GM12878 (cell line): ENCODE data around the gene NKIRAS2. TPM values are rescaled to one million over a fixed set of nuclear protein-coding genes. Genes with fewer than 3 reads are reported as not detected.
A peak's percentile ranks its signal among the peaks of the same experiment; 100 is the strongest.

Source experiments
- ATAC-seq: fragments of 200-7000 bp; cut with Tn5 transposase; 3 replicates; pipeline ENCODE4 v1.9.1; 2020; ENCODE audit warnings: mild to moderate bottlenecking, moderate library complexity
- BruUV-seq: library from RNA; stranded (reverse); fragments of 400-500 nt; replicated peaks from 2 replicates; lab custom pipeline; 2021; lab: Mats Ljungman, UMichigan
- CTCF ChIA-PET: fragments of 300-600 bp; sonication (Branson Sonifier 250); formaldehyde crosslinking; extraction: SDS; loops from one replicate; lab custom pipeline; 2021; ENCODE audit warnings: inconsistent platforms; lab: Yijun Ruan, JAX
- POLR2A ChIA-PET: fragments of 350-600 bp; formaldehyde crosslinking; extraction: SDS; loops from one replicate; lab custom pipeline; 2021; ENCODE audit warnings: inconsistent platforms; lab: Charles Lee
- RAD21 ChIA-PET: fragments of 300-600 bp; sonication (Branson Sonifier 250); formaldehyde crosslinking; loops from one replicate; lab custom pipeline; 2023; ENCODE audit warnings: antibody characterized with exemption; ENCODE audit not compliant: unreplicated experiment; lab: Charles Lee
- SMC1A ChIA-PET: fragments of 300-600 bp; sonication (Branson Sonifier 250); formaldehyde crosslinking; loops from one replicate; lab custom pipeline; 2023; ENCODE audit not compliant: unreplicated experiment, uncharacterized antibody; lab: Charles Lee
- DNase-seq: peaks from one replicate; pipeline ENCODE4 v3.0.0-alpha.2; 2011; ENCODE audit warnings: low read depth, low spot score
- FAIRE-seq: peaks from 3 replicates; lab custom pipeline; 2011; peaks lifted over from hg19 to GRCh38; lab: Jason Lieb, UNC
- H2AFZ ChIP-seq: 2 replicates; pipeline ENCODE4 v1.6.0; 2011; ENCODE audit warnings: low read depth, low read length, control low read depth; ENCODE audit not compliant: control insufficient read depth
- H3K27ac ChIP-seq: 2 replicates; pipeline ENCODE4 v1.5.1; 2011; ENCODE audit warnings: control low read depth; ENCODE audit not compliant: control insufficient read depth, insufficient read depth
- H3K27me3 ChIP-seq, 2 experiments: replicated peaks in 1 of 2; 2 replicates each; pipeline versions ENCODE4 v1.6.0 to v1.6.1; 2011; ENCODE audit warnings: low read length in 1 of 2; ENCODE audit not compliant: control insufficient read depth in 2 of 2, insufficient read depth in 2 of 2
- H3K36me3 ChIP-seq, 2 experiments: 2 replicates each; pipeline ENCODE4 v1.5.1; 2011; ENCODE audit warnings: low read length in 1 of 2; ENCODE audit not compliant: control insufficient read depth in 2 of 2, insufficient read depth in 2 of 2
- H3K4me1 ChIP-seq: 2 replicates; pipeline ENCODE4 v1.6.1; 2011; ENCODE audit warnings: mild to moderate bottlenecking, low read length, moderate library complexity, mixed read lengths; ENCODE audit not compliant: control insufficient read depth, insufficient read depth
- H3K4me2 ChIP-seq: 2 replicates; pipeline ENCODE4 v1.6.0; 2011; ENCODE audit warnings: control low read depth; ENCODE audit not compliant: control insufficient read depth, insufficient read depth
- H3K4me3 ChIP-seq: fragments of 200-600 bp; sonication (generic); 2 replicates; pipeline ENCODE4 v1.5.1; 2016
- H3K79me2 ChIP-seq: 2 replicates; pipeline ENCODE4 v1.6.0; 2011; ENCODE audit warnings: low read length; ENCODE audit not compliant: control insufficient read depth, insufficient read depth
- H3K9ac ChIP-seq: 2 replicates; pipeline ENCODE4 v1.8.0; 2011; ENCODE audit warnings: low read length, control low read depth, mixed read lengths; ENCODE audit not compliant: control insufficient read depth, insufficient read depth
- H3K9me3 ChIP-seq: replicated peaks from 3 replicates; pipeline ENCODE4 v1.5.1; 2011; ENCODE audit warnings: mild to moderate bottlenecking, low read length; ENCODE audit not compliant: control insufficient read depth, insufficient read depth
- H4K20me1 ChIP-seq: 2 replicates; pipeline ENCODE4 v1.6.0; 2011; ENCODE audit not compliant: control insufficient read depth, insufficient read depth
- CTCF ChIP-seq, 3 experiments: IDR thresholded peaks in 2 of 3; conservative IDR thresholded peaks in 1 of 3; 2 replicates each; pipeline ENCODE4 v1.5.1; 2011; ENCODE audit warnings: low read depth in 3 of 3, low read length in 3 of 3, mild to moderate bottlenecking in 3 of 3, control low read depth in 2 of 3, moderate library complexity in 2 of 3, inconsistent platforms in 1 of 3, mixed read lengths in 1 of 3; ENCODE audit not compliant: control insufficient read depth in 2 of 3, insufficient read depth in 1 of 3; ENCODE audit errors: extremely low read depth in 1 of 3
- E4F1 ChIP-seq: fragments of 450-650 bp; IDR thresholded peaks from 2 replicates; pipeline ENCODE4 v1.6.1; 2018; ENCODE audit warnings: borderline replicate concordance, mild to moderate bottlenecking; ENCODE audit not compliant: partially characterized antibody
- EGR1 ChIP-seq, 2 experiments: IDR thresholded peaks; 1 replicate in 1 of 2; 2 replicates in 1 of 2; pipeline ENCODE4 v1.6.1; 2011 to 2012; ENCODE audit warnings: low read depth in 2 of 2, low read length in 2 of 2, borderline replicate concordance in 1 of 2, mild to moderate bottlenecking in 1 of 2, moderate library complexity in 1 of 2
- ELK1 ChIP-seq: IDR thresholded peaks from 2 replicates; pipeline ENCODE4 v1.6.1; 2012; ENCODE audit warnings: low read depth, low read length, improper control_type of control experiment
- FOS ChIP-seq: IDR thresholded peaks from 3 replicates; pipeline ENCODE4 v1.6.1; 2011; ENCODE audit warnings: borderline replicate concordance; ENCODE audit not compliant: insufficient read length; ENCODE audit errors: extremely low read depth
- HCFC1 ChIP-seq: fragments of 150-350 bp; IDR thresholded peaks from 2 replicates; pipeline ENCODE4 v1.6.1; 2014; ENCODE audit warnings: low read length
- KLF5 ChIP-seq: fragments of 450-650 bp; IDR thresholded peaks from 2 replicates; pipeline ENCODE4 v1.6.1; 2014; ENCODE audit warnings: mild to moderate bottlenecking; ENCODE audit not compliant: partially characterized antibody
- MTA3 ChIP-seq: IDR thresholded peaks from 2 replicates; pipeline ENCODE4 v1.6.1; 2012; ENCODE audit warnings: low read length, inconsistent platforms, borderline replicate concordance
- RAD21 ChIP-seq: IDR thresholded peaks from 2 replicates; pipeline ENCODE4 v1.6.1; 2011; ENCODE audit warnings: mild to moderate bottlenecking, low read depth, low read length, moderate library complexity; ENCODE audit not compliant: insufficient read depth
- SUZ12 ChIP-seq: fragments of 200-600 bp; sonication (generic); IDR thresholded peaks from one replicate; pipeline ENCODE4 v1.6.1; 2018; ENCODE audit warnings: antibody characterized with exemption, mild to moderate bottlenecking; ENCODE audit not compliant: unreplicated experiment
- TCF3 ChIP-seq: IDR thresholded peaks from 2 replicates; pipeline ENCODE4 v1.6.1; 2012; ENCODE audit warnings: low read depth, mild to moderate bottlenecking, low read length, borderline replicate concordance; ENCODE audit not compliant: insufficient read depth
- WGBS: methylation state at CpG from one replicate; pipeline ENCODE4 v1.1.6; 2016; ENCODE audit warnings: low lambda C conversion rate; ENCODE audit not compliant: insufficient replicate concordance, insufficient coverage; ENCODE audit errors: missing lambda C conversion rate; 5-methylcytosine and 5-hydroxymethylcytosine counted together
- in situ Hi-C: fragments of 300-500 bp; cut with MboI; formaldehyde crosslinking; loops from 9 replicates; pipeline ENCODE4 v1.14.3; 2018; ENCODE audit warnings: mixed read lengths
- intact Hi-C: fragments of 100-400 bp; cut with micrococcal nuclease; formaldehyde crosslinking; loops from one replicate; pipeline ENCODE4 v1.14.2; 2022; ENCODE audit not compliant: unreplicated experiment
- polyA plus RNA-seq, 11 experiments: library from polyadenylated mRNA; depleted of rRNA in 4 of 11; unstranded in 6 of 11; stranded (reverse) in 5 of 11; fragments of >200 nt; fragmentation: Nextera tagmentation in 4 of 11; fragmentation: Illumina TruSeq in 1 of 11; extraction: Ambion mirVana in 4 of 11; extraction: Trizol in 1 of 11; gene quantifications; 1 replicate in 1 of 11; 2 replicates in 10 of 11; pipeline versions ENCODE4 v1.2.1 to v1.2.3, GENCODE V29; 2011 to 2016; ENCODE audit warnings: inconsistent platforms in 2 of 11, missing spikeins in 2 of 11, low read depth in 1 of 11
- total RNA-seq, 4 experiments: library from RNA; depleted of rRNA in 3 of 4; stranded (reverse); fragments of >200 nt in 3 of 4; fragmentation: Illumina TruSeq in 1 of 4; extraction: Trizol in 1 of 4; gene quantifications; 2 replicates each; pipeline versions ENCODE4 v1.2.1 to v1.2.3, GENCODE V29; 2013 to 2021

Gene NKIRAS2
- total and polyA plus RNA-seq, 10 of the 15 experiments (the other 5 are each of a cell fraction or from before 2014, with no cell fraction given): 6.4 to 49.7 (median 27.2) TPM

- Histone ChIP-seq H3K27ac (no peak overlapping the region), H3K9me3 (no peaks in the 10 kb centered on the region), H3K9ac (no peak overlapping the region), H3K36me3 (peaks cover 0 to 12% of the 10 kb centered on the region in 2 experiments; a peak in 2 of 4 replicates), H3K4me2 (no peak overlapping the region; the same call in 1 of the 2 replicates), H3K79me2 (peaks cover 78% of the 10 kb centered on the region), H3K4me1 (no peaks in the 10 kb centered on the region), H3K27me3 (no peaks in the 10 kb centered on the region), H2AFZ (no peak overlapping the region), H3K4me3 (no peak overlapping the region), H4K20me1 (peaks cover 4% of the 10 kb centered on the region; the same call in 1 of the 2 replicates)
- FAIRE-seq: no peak
- WGBS: 84% methylated on average over 4 of the region's 4 CpGs
- intact Hi-C loops (no loop called here), in situ Hi-C loops (loop anchor here (25.0 kb wide), 1 partner anchor 1203 kb away; the partner anchor contains the start of gene TMEM106A)
- no peak for DNase-seq
- ChIA-PET CTCF (interaction anchor here (1.1 to 1.5 kb wide), 3 partner anchors 8 to 104 kb away, joined by 3 to 4 read pairs (median 3); partner anchors contain the start of gene DNAJC7), POLR2A (no interaction called here), SMC1A (interaction anchor here (1.1 to 1.2 kb wide), 2 partner anchors 9 to 32 kb away, joined by 3 read pairs; no protein-coding TSS in a partner anchor), RAD21 (interaction anchor here (0.9 to 1.9 kb wide), 2 partner anchors 9 to 45 kb away, joined by 3 to 9 read pairs; partner anchors contain the start of gene DNAJC7)
- TF ChIP-seq HCFC1 (no peak), ELK1 (no peak), SUZ12 (no peak), E4F1 (no peak), RAD21 (0 out of 2 replicates have a peak, but pooled peaks have one; percentile 5), CTCF (IDR thresholded peaks at IDR 0.05 in 2 of 3, conservative IDR thresholded peaks at IDR 0.05 in 1 of 3; ENCODE audit: control insufficient read depth in 2 of 3, extremely low read depth in 1 of 3, insufficient read depth in 1 of 3, low read depth in 3 of 3, low read length in 3 of 3) (peak; percentile 19 to 29 (median 20); a peak in 4 of 6 replicates), FOS (no peak), KLF5 (no peak), MTA3 (no peak), EGR1 (IDR thresholded peaks at IDR 0.05; ENCODE audit: borderline replicate concordance in 1 of 2, low read depth in 2 of 2, low read length in 2 of 2) (no peak), TCF3 (no peak)
- no TSS peak for BruUV-seq
- ATAC-seq: peak; percentile 68
Observed at GRCh38 chr17:42009170-42009569, 10.7 kb upstream of the NKIRAS2 start.
